ENCODE data around the gene ACTL8.

GRCh38 chr1:17856496-17857108 lies 101.5 kb downstream of the ACTL8 start:
- TF ChIP-seq POLR2A (IDR thresholded peaks at IDR 0.05; ENCODE audit: low read depth, low read length) (no peak), POLR2AphosphoS5 (IDR thresholded peaks at IDR 0.05; ENCODE audit: low read depth, low read length) (no peak)
